K562 (cell line): ENCODE measurements around the gene EMC6. TPM values are rescaled to one million over a fixed set of nuclear protein-coding genes. Genes with fewer than 3 reads are reported as not detected.
A peak's percentile ranks its signal among the peaks of the same experiment; 100 is the strongest.

ENCODE experiments used
- ARHGAP35 ChIP-seq: fragments of 450-650 bp; IDR thresholded peaks from 2 replicates; pipeline ENCODE4 v1.6.1; 2018; ENCODE audit not compliant: partially characterized antibody
- ARID1B ChIP-seq: fragments of 450-650 bp; IDR thresholded peaks from 2 replicates; pipeline ENCODE4 v1.6.1; 2016; ENCODE audit warnings: antibody characterized with exemption, mild to moderate bottlenecking, inconsistent platforms
- ATF3 ChIP-seq, 2 experiments: fragments of 450-650 bp in 1 of 2; sonication (generic) in 1 of 2; formaldehyde crosslinking in 1 of 2; IDR thresholded peaks in 1 of 2; conservative IDR thresholded peaks in 1 of 2; 2 replicates each; pipeline versions ENCODE4 v1.6.1 to v1.8.1; 2016 to 2023; ENCODE audit warnings: mild to moderate bottlenecking in 2 of 2, moderate library complexity in 2 of 2, inconsistent platforms in 1 of 2, missing genetic modification reagents in 1 of 2
- BCOR ChIP-seq: fragments of 450-650 bp; IDR thresholded peaks from 2 replicates; pipeline ENCODE4 v1.6.1; 2016
- CREB3 ChIP-seq: fragments of 450-650 bp; conservative IDR thresholded peaks from 2 replicates; pipeline ENCODE4 v1.6.1; 2016; ENCODE audit warnings: missing genetic modification characterization, low read depth, mild to moderate bottlenecking, missing compliant biosample characterization, moderate library complexity
- FIP1L1 ChIP-seq: fragments of 200-400 bp; formaldehyde crosslinking; IDR thresholded peaks from 2 replicates; pipeline ENCODE4 v1.6.1; 2018; ENCODE audit warnings: mild to moderate bottlenecking, low read depth, low read length; ENCODE audit not compliant: poor library complexity, severe bottlenecking
- KDM1A ChIP-seq, 2 experiments: fragments of 450-650 bp; IDR thresholded peaks; 2 replicates each; pipeline ENCODE4 v1.6.1; 2016; ENCODE audit warnings: mild to moderate bottlenecking in 2 of 2
- KDM5B ChIP-seq: fragments of 200-600 bp; sonication (generic); IDR thresholded peaks from 2 replicates; pipeline ENCODE4 v1.6.1; 2012; ENCODE audit warnings: low read depth, mild to moderate bottlenecking, moderate library complexity, low read length, control low read depth, inconsistent platforms; ENCODE audit not compliant: insufficient replicate concordance
- MCM5 ChIP-seq: fragments of 450-650 bp; IDR thresholded peaks from 2 replicates; pipeline ENCODE4 v1.6.1; 2016; ENCODE audit warnings: low read depth
- NFIX ChIP-seq: fragments of 250-450 bp; sonication (Bioruptor Pico); IDR thresholded peaks from 2 replicates; pipeline ENCODE4 v1.4.0; 2020; ENCODE audit warnings: low read depth, mild to moderate bottlenecking, moderate library complexity
- NFYB ChIP-seq: IDR thresholded peaks from 2 replicates; pipeline ENCODE4 v1.6.1; 2011; ENCODE audit warnings: mild to moderate bottlenecking, moderate library complexity; ENCODE audit not compliant: insufficient read length; ENCODE audit errors: extremely low read depth
- SOX6 ChIP-seq: fragments of 450-650 bp; IDR thresholded peaks from 2 replicates; pipeline ENCODE4 v1.6.1; 2014; ENCODE audit warnings: mild to moderate bottlenecking
- SREBF2 ChIP-seq: sonication (generic); formaldehyde crosslinking; IDR thresholded peaks from 2 replicates; pipeline ENCODE4 v1.4.0; 2020; ENCODE audit warnings: mild to moderate bottlenecking, missing genetic modification reagents
- STAT6 ChIP-seq: sonication (generic); formaldehyde crosslinking; IDR thresholded peaks from 2 replicates; pipeline ENCODE4 v1.8.1; 2023; ENCODE audit warnings: mild to moderate bottlenecking, missing genetic modification reagents
- U2AF1 ChIP-seq: fragments of 200-400 bp; formaldehyde crosslinking; optimal IDR thresholded peaks from 2 replicates; pipeline ENCODE3; 2017; ENCODE audit warnings: mild to moderate bottlenecking, low read depth, low read length, moderate library complexity
- ZEB2 ChIP-seq: fragments of 450-650 bp; IDR thresholded peaks from 2 replicates; pipeline ENCODE4 v1.6.1; 2016
- ZNF146 ChIP-seq: IDR thresholded peaks from one replicate; pipeline ENCODE4 v1.6.1; 2018; ENCODE audit warnings: missing compliant biosample characterization; ENCODE audit not compliant: unreplicated experiment
- ZNF408 ChIP-seq: fragments of 250-450 bp; sonication (Bioruptor Pico); IDR thresholded peaks from 2 replicates; pipeline ENCODE4 v1.4.0; 2020; ENCODE audit warnings: low read depth, mild to moderate bottlenecking, moderate library complexity
- polyA plus RNA-seq, 8 experiments: library from polyadenylated mRNA; depleted of rRNA in 4 of 8; stranded (reverse) in 5 of 8; unstranded in 3 of 8; fragments of >200 nt; fragmentation: Nextera tagmentation in 2 of 8; fragmentation: Illumina TruSeq in 1 of 8; extraction: Ambion mirVana in 2 of 8; extraction: Trizol in 1 of 8; gene quantifications; 2 replicates each; pipeline versions ENCODE4 v1.2.1 to v1.2.3, GENCODE V29; 2011 to 2014; ENCODE audit warnings: inconsistent platforms in 1 of 8, missing spikeins in 1 of 8
- total RNA-seq, 7 experiments: library from RNA; depleted of rRNA in 6 of 7; stranded (reverse); fragments of >200 nt in 6 of 7; fragmentation: Illumina TruSeq in 2 of 7; extraction: Trizol in 2 of 7; gene quantifications; 2 replicates each; pipeline versions ENCODE4 v1.2.1 to v1.2.3, GENCODE V29; 2011 to 2021; ENCODE audit warnings: low replicate concordance in 1 of 7
- TF ChIP-seq, protein P1 (sequence below): fragments of 450-650 bp; formaldehyde crosslinking; IDR thresholded peaks from 2 replicates; pipeline ENCODE4 v1.4.0; 2022; ENCODE audit warnings: mild to moderate bottlenecking, moderate library complexity
- TF ChIP-seq, protein P2 (sequence below): sonication (generic); formaldehyde crosslinking; IDR thresholded peaks from 2 replicates; pipeline ENCODE4 v1.8.1; 2023; ENCODE audit warnings: mild to moderate bottlenecking, missing genetic modification reagents

The EMC6 gene
- total and polyA plus RNA-seq, 9 of the 15 experiments (the other 6 are each of a cell fraction or from before 2014, with no cell fraction given) = 2.9 to 136 (median 24.9) TPM

GRCh38 chr17:3641717-3642486 lies 26.7 kb upstream of the EMC6 start (continued):
- TF ChIP-seq ATF3 (IDR thresholded peaks at IDR 0.05) = peak; percentile 25; the same call in 1 of the 2 replicates
- TF ChIP-seq ATF3 (CRISPR knock-in tag; conservative IDR thresholded peaks at IDR 0.05) = no peak
- peak; percentile 53 for TF ChIP-seq ARID1B
- TF ChIP-seq ZNF408 (CRISPR knock-in tag) = no peak
- no peak for TF ChIP-seq ZEB2
- TF ChIP-seq BCOR = 0 out of 2 replicates have a peak, but pooled peaks have one; percentile 33
- no peak for TF ChIP-seq CREB3
- TF ChIP-seq SOX6 = peak; percentile 91
- TF ChIP-seq KDM5B = no peak
- no peak for TF ChIP-seq SREBF2 (CRISPR knock-in tag)
- TF ChIP-seq, protein P1, sequence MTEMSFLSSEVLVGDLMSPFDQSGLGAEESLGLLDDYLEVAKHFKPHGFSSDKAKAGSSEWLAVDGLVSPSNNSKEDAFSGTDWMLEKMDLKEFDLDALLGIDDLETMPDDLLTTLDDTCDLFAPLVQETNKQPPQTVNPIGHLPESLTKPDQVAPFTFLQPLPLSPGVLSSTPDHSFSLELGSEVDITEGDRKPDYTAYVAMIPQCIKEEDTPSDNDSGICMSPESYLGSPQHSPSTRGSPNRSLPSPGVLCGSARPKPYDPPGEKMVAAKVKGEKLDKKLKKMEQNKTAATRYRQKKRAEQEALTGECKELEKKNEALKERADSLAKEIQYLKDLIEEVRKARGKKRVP (CRISPR knock-in tag) = no peak
- TF ChIP-seq, protein P2, sequence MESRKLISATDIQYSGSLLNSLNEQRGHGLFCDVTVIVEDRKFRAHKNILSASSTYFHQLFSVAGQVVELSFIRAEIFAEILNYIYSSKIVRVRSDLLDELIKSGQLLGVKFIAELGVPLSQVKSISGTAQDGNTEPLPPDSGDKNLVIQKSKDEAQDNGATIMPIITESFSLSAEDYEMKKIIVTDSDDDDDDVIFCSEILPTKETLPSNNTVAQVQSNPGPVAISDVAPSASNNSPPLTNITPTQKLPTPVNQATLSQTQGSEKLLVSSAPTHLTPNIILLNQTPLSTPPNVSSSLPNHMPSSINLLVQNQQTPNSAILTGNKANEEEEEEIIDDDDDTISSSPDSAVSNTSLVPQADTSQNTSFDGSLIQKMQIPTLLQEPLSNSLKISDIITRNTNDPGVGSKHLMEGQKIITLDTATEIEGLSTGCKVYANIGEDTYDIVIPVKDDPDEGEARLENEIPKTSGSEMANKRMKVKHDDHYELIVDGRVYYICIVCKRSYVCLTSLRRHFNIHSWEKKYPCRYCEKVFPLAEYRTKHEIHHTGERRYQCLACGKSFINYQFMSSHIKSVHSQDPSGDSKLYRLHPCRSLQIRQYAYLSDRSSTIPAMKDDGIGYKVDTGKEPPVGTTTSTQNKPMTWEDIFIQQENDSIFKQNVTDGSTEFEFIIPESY (CRISPR knock-in tag) = no peak
- TF ChIP-seq KDM1A (IDR thresholded peaks at IDR 0.05) = peak; percentile 78 to 83
- TF ChIP-seq STAT6 (CRISPR knock-in tag) = no peak
- no peak for TF ChIP-seq NFIX (CRISPR knock-in tag)
- no peak for TF ChIP-seq ZNF146 (CRISPR knock-in tag)
- TF ChIP-seq ARHGAP35 = no peak
- TF ChIP-seq NFYB = no peak
- no peak for TF ChIP-seq FIP1L1
- TF ChIP-seq MCM5 = no peak
- no peak for TF ChIP-seq U2AF1
